ENCODE data around the gene SIGLEC1. TPM values are rescaled to one million over a fixed set of nuclear protein-coding genes. Genes with fewer than 3 reads are reported as not detected.
A peak's percentile ranks its signal among the peaks of the same experiment; 100 is the strongest.

SIGLEC1 gene
- total and polyA plus RNA-seq, 2 of the 8 experiments (the other 6 are each of a cell fraction or from before 2014, with no cell fraction given), result 0.02 TPM; not detected in 1

DNA sequence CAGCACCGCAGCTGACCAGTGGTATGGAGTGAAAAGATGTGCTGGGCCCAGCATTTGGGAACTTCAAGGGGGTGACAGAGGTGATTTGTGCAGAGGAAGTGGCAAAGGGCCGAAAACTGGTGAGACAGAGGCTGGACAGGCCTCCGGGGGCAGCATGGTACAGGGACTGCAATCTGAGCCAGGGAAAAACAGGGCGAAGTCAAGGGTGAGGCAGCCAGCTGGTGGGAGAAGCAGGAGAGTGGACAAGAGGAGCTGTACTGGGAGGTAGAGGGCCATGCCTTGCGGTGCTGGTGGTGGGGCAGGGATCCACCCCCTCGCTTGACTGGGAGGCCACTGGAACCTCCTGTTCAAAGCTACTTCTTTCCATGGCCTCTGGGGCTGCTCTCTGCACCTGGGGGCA lies 41.9 kb downstream of the SIGLEC1 start:
- H4K5ac ChIP-seq (ENCODE audit: insufficient read length, low read depth, low read length), result no peak overlapping the region
- H4K8ac ChIP-seq (ENCODE audit: extremely low read depth, insufficient read depth, low read length), result no peak overlapping the region
- no peak overlapping the region for H3K4me3 ChIP-seq (ENCODE audit: extremely low read depth in 1 of 4, insufficient read depth in 2 of 4, low read depth in 3 of 4, low read length in 4 of 4)
- no peak overlapping the region for H2BK120ac ChIP-seq (replicated peaks; ENCODE audit: low read depth, low read length)
- no peak overlapping the region for H3K56ac ChIP-seq (replicated peaks; ENCODE audit: insufficient read length, low read depth, low read length)
- no peak overlapping the region for H2BK20ac ChIP-seq (ENCODE audit: low read length)
- H3K36me3 ChIP-seq (ENCODE audit: control insufficient read depth in 2 of 4, insufficient read depth in 4 of 4, low read length in 3 of 4), result no peaks in the 10 kb centered on the region
- H3K79me1 ChIP-seq (ENCODE audit: low read depth, low read length), result no peaks in the 10 kb centered on the region
- FAIRE-seq, result no peak
- H3K23me2 ChIP-seq (ENCODE audit: low read depth, low read length), result peaks cover 9% of the 10 kb centered on the region; the same call in 1 of the 2 replicates
- H3K14ac ChIP-seq (ENCODE audit: insufficient read length), result no peak overlapping the region
- ChIA-PET POLR2A (ENCODE audit: partially characterized antibody) (interaction anchor here (1.0 to 1.2 kb wide), 3 partner anchors 9 to 49 kb away, joined by 3 to 8 read pairs (median 3); no protein-coding TSS in a partner anchor), CTCF (ENCODE audit: partially characterized antibody) (interaction anchor here (0.7 to 45.1 kb wide), 16 partner anchors 11 to 111 kb away, joined by 3 to 1432 read pairs (median 4); partner anchors contain the start of genes ADAM33 and SIGLEC1)
- no peak overlapping the region for H2AK5ac ChIP-seq (ENCODE audit: low read depth, low read length)
- H4K91ac ChIP-seq (replicated peaks; ENCODE audit: insufficient read length, low read length), result peak overlapping the region; percentile 56
- H3K27me3 ChIP-seq (replicated peaks in 1 of 4; ENCODE audit: control insufficient read depth in 3 of 4, extremely low read depth in 1 of 4, insufficient read depth in 3 of 4, low read length in 3 of 4), result peaks cover 6 to 25% (median 19%) of the 10 kb centered on the region in 4 experiments; a peak in 6 of 7 replicates
- H3K9me3 ChIP-seq (ENCODE audit: insufficient read depth in 2 of 2, low read depth in 1 of 2, low read length in 1 of 2), result no peaks in the 10 kb centered on the region
- no peak overlapping the region for H3K4me2 ChIP-seq (ENCODE audit: insufficient read depth in 1 of 2, low read depth in 2 of 2, low read length in 2 of 2)
- H3K23ac ChIP-seq (ENCODE audit: insufficient read length), result no peak overlapping the region
- no peak overlapping the region for H3K9ac ChIP-seq (replicated peaks in 1 of 4; ENCODE audit: extremely low read depth in 1 of 4, low read depth in 3 of 4, low read length in 3 of 4)
- H2BK15ac ChIP-seq (ENCODE audit: low read length), result 0 out of 2 replicates have a peak overlapping the region, but pooled peaks have one; percentile 14
- H3K4me1 ChIP-seq (replicated peaks in 1 of 4; ENCODE audit: control insufficient read depth in 3 of 4, insufficient read depth in 4 of 4, low read length in 3 of 4), result peaks cover 0 to 10% (median 3%) of the 10 kb centered on the region in 4 experiments; a peak in 4 of 7 replicates
- H2BK12ac ChIP-seq (ENCODE audit: low read depth, low read length), result 0 out of 2 replicates have a peak overlapping the region, but pooled peaks have one; percentile 50
- no peak overlapping the region for H3K27ac ChIP-seq (ENCODE audit: low read depth, low read length)
- H3K79me2 ChIP-seq (ENCODE audit: control insufficient read depth in 1 of 2, insufficient read depth in 2 of 2, low read length in 2 of 2), result no peaks in the 10 kb centered on the region
- no peak overlapping the region for H2AFZ ChIP-seq (ENCODE audit: low read length)
- H4K20me1 ChIP-seq (replicated peaks in 1 of 2; ENCODE audit: control insufficient read depth in 1 of 2, insufficient read depth in 2 of 2, low read length in 2 of 2), result peaks cover 0 to 3% of the 10 kb centered on the region in 2 experiments
- 52% methylated on average over 6 of the region's 6 CpGs; no CpG with 5 or more reads in 1 of the 2 experiments for WGBS, 2 experiments (ENCODE audit: extremely low coverage in 1 of 2, insufficient coverage in 1 of 2, insufficient read length in 1 of 2, insufficient replicate concordance in 2 of 2, low coverage in 1 of 2, low lambda C conversion rate in 2 of 2, missing lambda C conversion rate in 1 of 2)
- no peak for TF ChIP-seq JUN (IDR thresholded peaks at IDR 0.05; ENCODE audit: low read depth, low read length)
- TF ChIP-seq, protein P1, sequence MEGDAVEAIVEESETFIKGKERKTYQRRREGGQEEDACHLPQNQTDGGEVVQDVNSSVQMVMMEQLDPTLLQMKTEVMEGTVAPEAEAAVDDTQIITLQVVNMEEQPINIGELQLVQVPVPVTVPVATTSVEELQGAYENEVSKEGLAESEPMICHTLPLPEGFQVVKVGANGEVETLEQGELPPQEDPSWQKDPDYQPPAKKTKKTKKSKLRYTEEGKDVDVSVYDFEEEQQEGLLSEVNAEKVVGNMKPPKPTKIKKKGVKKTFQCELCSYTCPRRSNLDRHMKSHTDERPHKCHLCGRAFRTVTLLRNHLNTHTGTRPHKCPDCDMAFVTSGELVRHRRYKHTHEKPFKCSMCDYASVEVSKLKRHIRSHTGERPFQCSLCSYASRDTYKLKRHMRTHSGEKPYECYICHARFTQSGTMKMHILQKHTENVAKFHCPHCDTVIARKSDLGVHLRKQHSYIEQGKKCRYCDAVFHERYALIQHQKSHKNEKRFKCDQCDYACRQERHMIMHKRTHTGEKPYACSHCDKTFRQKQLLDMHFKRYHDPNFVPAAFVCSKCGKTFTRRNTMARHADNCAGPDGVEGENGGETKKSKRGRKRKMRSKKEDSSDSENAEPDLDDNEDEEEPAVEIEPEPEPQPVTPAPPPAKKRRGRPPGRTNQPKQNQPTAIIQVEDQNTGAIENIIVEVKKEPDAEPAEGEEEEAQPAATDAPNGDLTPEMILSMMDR (IDR thresholded peaks at IDR 0.05; ENCODE audit: control extremely low read depth in 1 of 3, insufficient read depth in 1 of 3, low read depth in 1 of 3, low read length in 3 of 3), result peak; percentile 40 to 58 (median 58); a peak in 3 of 4 replicates
- TF ChIP-seq RAD21 (IDR thresholded peaks at IDR 0.05 in 1 of 2, conservative IDR thresholded peaks at IDR 0.05 in 1 of 2; ENCODE audit: low read depth in 2 of 2, low read length in 2 of 2), result peak; percentile 25 to 43; a peak in 3 of 4 replicates
- no peak for TF ChIP-seq TCF12 (IDR thresholded peaks at IDR 0.05; ENCODE audit: low read depth, low read length)
- no peak overlapping the region for H3K18ac ChIP-seq (ENCODE audit: extremely low read depth, low read length)
- no peak overlapping the region for H2BK5ac ChIP-seq (ENCODE audit: low read depth, low read length)
- DNase-seq (ENCODE audit: low read depth in 1 of 2, low spot score in 2 of 2), result no peak
- no peak overlapping the region for H3K4ac ChIP-seq (replicated peaks; ENCODE audit: insufficient read length, low read depth, low read length)

All from H1 (cell line).